Measurements from ENCODE around the gene BRWD1.
A peak's percentile ranks its signal among the peaks of the same experiment; 100 is the strongest.

BRWD1 gene

DNA sequence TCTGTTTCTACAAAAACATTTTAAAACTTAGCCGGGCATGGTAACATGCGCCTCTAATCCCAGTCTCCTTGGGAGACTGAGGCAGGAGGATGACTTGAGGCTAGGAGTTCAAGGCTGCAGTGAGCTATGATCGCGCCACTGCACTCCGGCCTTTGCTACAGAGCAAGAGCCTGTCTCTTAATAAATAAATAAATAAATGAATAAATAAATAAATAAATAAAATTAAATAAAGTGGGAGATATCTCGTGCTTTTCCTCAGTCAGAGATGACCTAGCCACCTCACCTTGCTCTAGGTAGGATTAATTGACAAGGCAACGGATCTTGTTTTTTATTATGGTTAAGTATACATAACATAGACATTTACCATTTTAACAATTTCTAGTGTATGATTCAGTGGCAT, 14.3 kb upstream of the BRWD1 start:
- no peak for DNase-seq (ENCODE audit: low read depth)

DNA sequence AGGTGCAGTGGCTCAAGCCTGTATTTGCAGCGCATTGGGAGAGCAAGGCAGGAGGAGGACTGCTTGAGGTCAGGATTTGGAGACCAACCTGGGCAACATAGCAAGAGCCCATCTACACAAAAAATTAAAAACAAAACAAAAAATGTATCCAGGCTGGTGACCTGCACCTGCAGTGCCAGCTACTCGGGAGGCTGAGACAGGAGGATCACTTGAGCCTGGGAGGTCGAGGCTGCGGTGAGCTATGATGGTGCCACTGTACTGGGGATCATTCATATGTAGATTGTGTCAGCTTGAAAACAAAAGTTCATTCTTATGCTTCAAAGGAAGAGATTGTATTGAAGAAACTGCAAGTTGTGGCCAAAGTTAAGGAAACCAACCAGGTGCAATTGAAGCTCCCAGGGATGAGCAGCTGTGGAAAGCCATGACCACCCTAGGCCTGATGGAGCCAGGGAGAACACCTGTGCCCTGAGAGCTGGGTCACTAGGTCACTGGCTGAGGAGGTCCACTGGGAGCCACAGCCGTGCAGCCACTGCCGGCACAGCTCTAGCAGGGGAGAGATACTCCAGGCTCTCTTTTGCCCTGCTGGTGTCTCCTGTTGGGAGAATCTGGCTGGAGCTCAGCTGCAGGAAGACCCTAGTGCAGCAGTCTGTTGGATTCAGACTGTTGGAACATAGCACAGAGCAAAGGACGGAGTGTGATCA, 13.3 kb upstream of the BRWD1 start:
- DNase-seq (ENCODE audit: low read depth) = no peak

DNA sequence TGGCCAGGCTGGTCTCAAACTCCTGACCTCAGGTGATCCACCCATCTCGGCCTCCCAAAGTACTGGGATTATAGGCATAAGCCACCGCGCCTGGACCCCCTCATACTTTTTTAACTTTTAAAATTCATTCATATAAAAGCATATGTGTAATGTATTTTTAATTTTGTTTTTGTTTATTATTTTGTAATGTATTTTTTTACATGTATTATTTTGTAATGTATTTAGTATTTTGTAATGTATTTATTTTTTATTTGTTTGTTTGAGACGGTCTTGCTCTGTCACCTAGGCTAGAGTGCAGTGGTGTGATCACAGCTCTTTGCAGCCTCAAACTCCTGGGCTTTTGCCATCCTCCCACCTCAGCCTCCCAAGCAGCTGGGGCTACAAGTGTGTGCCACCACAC, 12.0 kb upstream of the BRWD1 start:
- DNase-seq (ENCODE audit: low read depth) = no peak

DNA sequence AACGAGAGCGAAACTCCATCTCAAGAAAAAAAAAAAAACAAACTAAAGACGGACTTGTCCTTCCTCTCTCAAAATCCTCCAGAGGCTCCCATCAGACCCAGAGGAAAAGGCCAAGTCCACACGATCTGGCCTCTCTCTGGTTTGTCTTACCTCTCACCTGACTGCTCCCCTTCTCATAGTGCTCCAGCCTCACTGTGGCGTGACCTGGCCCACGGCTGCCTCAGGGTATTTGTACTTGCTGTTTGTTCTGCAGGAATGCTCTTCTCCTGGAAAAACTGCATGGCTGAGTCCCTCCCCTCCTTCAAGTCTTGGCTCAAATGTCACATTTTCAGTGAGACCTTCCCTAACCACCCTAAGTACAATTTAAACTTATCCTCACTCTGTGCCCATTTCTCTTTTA, 8.0 kb upstream of the BRWD1 start:
- DNase-seq (ENCODE audit: low read depth) = no peak

DNA sequence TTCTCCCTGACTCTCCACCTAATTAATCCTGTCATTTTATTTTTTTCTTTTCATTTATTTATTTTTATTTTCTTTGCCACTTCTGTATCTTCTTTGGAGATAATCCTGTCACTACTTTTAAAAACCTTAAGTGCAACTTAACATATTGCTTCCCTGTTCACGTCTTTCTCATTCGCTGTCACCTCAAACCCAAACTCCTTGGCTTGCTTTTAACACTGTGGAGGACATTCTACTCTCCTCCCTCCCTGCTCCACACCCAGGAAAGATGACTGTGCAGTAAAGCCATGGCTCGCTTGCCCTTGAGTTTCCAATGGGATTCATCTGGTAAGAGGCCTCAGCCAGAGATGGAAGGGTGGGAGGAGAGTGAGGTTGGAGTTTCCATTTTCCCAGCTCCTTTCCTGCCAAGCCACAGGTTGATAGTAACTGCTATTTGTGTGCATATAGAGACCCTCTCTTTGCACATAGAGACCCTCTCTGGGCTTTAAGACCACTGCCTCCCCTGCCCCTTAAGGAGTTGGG, 6.4 kb upstream of the BRWD1 start:
- no peak for DNase-seq (ENCODE audit: low read depth)

DNA sequence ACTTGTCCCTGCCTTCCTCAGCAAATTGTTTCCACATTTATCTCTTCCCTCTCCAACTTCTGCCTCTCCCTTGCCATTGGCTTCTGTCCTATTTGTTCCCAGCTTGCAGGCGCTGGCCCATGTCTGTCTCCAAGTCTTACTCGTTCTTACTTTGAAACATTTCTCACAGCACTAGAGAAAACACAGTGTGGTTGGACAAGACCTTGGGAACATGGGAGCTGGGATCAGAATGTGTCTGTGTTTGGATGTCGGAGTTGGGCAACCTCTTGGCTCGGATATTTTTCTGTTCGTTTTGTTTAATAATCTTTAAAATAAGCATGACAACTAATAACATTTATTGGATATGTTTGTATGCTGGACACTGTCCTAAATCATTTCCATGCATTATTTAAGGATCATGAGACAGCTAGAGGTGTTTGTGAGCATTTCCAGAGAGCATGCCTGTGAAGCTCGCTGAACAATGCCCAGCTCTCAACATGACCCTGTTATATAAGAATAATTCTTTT, 5.9 kb upstream of the BRWD1 start:
- peak; percentile 41 for DNase-seq (ENCODE audit: low read depth)

DNA sequence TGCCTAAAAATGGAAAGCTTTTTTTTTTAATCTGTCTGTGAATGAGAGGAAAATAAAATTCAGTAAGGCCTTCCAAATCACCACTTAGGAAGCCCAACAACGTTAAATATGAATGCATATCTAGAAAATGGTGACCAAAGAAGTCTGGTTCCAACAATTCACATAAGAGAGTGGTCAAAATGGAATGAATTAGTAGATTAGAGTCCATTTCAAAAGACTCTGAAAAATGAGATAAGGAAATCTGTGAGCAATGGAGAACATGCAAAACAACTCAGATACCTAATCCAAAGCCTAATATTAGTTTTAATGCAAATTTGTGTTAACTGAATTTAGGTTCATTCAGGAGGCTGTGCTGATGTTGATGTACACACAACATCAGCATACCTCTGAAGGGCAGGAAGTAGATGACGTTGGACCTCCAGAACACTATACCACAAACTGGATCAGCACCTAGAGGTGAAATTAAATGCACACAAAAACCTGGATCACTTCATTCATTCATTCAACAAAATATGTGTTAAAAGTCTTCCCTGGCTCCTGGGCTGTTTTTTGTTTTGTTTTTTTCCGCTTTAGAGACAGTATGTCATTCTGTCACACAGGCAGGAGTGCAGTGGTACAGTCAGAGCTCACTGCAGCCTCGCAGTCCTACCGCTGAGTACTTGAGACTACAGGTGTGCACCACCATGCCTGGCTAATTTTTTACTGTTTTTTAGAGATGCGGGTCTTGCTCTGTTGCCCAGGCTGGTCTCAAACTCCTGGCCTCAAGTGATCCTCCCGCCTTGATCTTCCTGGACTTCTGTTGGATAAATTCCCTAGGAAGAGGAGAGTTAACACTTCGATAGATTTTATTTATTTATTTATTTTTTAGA, 4.9 kb upstream of the BRWD1 start:
- no peak for DNase-seq (ENCODE audit: low read depth)

DNA sequence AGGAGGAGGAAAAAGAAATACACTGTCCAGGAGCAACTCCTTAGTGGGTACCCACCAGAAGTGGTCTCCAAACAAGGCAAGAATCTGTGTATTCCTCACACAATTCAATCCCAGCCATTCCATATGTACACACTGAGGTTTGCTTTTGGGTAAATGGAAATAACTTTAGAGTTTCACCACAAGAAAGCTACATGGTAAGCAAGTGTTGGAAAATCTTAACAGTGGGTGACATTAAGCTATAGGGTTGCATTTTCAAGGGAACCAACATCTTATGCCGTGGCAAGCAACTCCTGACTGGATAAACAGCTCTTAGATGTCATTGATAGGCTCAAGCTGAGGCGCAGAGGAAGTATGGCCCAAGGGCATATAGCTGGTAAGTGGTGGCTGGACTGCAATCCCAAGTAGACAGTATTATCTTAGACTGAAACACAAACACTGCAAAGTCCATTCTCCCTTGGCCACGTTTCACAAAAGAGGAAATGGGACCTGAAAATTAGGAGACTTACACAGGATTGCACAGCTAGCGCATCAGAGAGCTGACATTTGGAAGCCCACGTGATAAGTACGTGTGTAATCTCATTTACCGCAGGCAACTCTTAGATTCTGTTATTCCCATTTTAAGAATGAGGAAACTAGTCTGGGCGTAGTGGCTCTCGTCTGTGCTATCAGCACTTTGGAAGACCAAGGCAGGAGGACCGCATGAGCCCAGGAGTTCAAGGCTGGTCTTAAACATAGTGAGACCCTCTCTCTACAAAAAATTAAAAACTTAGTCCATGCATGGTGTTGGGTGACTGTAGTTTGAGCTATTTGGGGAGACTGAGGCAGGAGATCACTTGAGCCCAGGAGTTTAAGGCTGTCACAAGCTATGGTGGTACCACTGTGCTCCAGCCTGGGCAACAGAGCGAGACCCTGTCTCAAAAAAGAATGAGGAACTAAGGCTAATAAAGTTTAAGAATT, 4.0 kb upstream of the BRWD1 start:
- DNase-seq (ENCODE audit: low read depth) = no peak

DNA sequence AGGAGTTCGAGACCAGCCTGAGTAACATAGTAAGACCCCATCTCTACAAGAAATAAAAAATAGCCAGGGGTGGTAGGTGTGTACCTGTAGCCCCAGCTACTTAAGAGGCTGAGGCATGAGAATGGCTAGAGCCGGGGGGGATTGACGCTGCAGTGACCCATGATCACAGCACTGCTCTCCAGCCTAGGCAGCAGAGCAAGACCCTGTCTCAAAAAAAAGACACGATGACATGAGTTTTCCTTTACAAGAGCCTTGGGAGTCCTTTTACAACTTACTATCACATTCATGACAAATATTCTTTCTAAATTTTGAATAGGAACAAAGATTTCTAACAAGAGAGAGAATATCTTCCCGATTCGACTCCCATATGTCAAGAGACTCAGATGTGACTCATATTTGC, 3.3 kb upstream of the BRWD1 start:
- no peak for DNase-seq (ENCODE audit: low read depth)

DNA sequence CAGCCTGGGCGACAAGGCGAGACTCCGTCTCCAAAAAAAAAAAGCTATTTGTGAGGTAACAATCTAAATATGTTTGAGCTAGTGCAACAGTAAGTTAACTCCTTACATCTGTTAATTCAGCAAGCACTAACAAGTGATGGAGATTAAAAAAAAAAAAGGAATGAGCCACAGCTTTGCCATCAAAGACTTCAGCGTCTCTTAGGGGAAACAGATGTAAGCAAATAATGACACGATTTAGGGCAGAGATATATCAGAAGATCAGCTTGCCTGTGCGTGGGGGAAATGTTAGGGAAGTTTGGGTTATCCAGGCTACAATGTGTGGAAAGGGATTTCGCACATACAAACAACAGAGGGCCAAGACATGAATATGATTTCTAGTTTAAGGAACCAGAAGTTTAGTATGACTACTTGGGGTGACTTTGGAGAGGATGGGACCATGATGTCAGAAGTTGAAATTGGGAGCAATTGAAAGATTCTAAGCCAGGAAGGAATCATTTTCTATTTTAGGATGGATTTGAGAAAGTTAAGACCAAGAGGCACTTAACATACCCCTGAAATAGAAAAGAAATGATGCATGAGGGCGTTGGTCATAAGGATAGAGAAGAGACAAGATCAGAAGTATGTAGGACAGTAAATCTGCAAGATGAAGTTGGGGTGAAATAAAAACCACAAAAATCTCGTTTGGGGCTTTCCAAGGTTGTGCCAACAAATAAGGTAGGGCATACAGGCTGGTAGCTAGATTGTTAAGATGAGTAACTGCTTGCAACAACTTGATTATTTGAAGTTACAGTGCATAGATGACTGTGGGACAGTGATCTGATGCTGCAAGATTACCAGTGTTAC, 2.4 kb upstream of the BRWD1 start:
- DNase-seq (ENCODE audit: low read depth) = no peak

DNA sequence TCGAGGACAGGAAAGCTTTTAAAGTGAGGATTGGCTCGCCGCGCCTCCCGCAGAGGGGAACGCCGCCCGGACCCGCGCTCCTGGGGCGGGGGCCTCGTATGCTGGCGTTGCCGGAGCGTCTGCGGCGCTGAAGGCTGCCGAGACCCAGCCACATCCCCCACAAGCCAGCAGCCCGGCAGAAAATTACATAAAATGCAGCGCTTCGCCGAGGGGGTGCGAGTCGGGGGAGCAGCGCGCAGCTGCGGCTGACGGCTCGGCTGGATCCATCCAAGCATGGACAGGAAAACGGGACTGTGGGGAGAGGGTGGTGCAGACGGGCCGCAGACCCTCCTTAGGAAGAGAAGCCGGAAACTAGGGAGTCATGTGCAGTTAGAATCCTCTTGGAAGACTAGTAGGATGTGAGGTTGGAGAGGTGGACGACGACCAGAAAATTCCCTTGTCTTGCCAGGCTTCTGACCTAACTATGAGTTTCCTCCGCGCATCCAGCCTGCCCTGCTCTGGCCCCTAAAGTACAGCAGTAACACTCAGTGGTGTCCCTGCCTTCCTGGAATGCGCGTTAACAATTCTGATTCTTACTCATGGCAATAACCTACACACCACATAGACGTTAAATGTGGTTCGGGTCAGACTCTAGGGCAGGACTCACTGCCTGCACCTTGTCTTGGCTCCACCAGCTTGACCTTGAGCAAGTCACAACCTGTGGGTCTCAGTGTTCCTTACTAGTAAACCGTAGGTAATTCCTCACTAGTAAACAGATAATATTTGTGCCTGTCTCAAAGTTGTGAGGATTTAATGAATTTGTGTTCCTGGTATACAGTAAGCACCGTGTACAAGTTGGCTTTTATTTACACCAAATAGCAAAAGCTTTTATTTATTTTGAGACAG, 953 bp upstream of the BRWD1 start:
- DNase-seq (ENCODE audit: low read depth) = no peak

DNA sequence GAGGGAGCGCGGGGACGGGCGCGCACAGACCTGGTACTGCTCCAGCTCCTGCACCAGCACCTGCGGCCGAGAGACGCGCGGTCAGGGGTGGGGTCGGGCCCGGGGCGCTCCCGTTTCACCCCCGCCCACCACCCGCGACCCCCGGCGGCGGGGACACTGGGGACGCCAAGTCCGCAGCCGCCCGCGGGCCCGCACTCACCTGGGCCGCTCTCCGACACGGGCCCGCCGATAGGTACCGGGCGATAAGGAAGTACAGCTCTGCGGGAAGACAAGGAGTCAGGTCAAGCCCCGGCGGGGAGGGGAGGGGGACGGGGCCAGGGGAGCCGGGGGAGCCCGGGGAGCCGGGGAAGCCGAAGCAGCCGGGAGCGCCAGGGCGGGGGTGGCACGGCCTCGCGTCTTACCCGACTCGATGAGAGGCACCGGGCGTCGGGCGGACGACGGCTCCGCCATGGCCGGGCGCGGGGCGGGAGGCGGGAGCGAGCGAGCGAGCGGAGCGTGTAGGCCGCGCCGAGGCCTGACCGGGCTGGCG, 326 bp downstream of the BRWD1 start:
- DNase-seq (ENCODE audit: low read depth) = no peak

DNA sequence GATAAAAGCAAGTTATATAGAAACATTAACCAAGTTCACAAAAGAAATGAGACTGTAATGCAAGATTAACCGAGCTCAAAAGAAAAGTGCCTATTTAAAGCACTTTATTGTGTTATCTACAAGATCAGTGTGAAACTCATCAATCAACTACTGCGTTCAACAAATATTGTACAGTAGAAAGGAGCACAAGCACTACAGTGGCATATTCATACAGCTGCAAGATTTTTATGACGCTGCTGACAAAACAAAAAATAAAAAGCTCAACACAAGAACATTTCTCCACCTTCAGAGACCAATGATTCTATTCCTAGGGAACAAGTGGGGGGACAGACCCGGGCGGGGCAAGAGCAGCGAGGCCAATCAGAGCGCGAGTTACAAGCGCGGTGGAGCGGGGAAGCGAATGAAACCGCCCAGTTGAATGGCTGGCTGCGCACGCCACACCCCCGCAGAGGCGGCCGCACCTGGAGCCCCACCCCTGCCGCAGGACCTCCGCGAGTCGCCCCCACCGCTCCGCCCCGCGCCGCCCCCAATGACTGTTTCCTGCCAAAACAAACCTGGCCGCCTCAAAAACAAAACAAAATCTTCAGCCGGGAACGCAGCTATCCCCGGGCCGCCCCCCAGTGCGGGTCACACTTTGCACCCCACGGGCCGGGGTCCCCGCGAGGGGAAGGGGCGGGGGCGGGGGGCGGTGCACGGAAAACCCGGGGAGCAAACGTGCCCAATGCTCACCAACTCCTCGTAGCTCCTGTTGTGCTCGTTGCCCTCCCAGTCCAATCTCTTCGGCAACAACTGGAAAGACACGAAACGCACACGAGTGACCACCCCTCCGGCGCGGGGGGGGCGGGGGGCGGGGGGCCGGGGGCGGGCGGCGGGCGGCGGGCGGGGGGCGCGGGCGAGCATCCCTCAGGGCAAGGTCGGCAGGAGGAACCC, 1.1 kb downstream of the BRWD1 start:
- peak; percentile 46 for DNase-seq (ENCODE audit: low read depth)

DNA sequence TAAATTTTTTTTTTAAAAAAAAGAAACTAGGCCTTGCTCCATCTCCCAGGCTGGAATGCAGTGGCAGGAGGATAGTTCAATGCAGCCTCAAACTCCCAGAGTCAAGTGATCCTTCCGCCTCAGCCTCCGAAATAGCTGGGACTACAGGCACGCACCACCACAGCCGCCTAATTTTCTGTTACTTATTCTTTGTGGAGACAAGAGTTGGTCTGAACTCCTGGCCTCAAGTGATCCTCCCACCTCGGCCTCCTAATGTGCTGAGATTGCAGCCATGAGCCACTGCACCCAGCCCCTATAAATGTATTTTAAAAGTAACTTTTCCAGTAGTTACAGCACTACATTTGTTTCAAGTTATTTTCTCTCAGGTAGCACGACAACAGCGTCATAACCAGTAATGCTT, 2.3 kb downstream of the BRWD1 start:
- DNase-seq (ENCODE audit: low read depth) = no peak

DNA sequence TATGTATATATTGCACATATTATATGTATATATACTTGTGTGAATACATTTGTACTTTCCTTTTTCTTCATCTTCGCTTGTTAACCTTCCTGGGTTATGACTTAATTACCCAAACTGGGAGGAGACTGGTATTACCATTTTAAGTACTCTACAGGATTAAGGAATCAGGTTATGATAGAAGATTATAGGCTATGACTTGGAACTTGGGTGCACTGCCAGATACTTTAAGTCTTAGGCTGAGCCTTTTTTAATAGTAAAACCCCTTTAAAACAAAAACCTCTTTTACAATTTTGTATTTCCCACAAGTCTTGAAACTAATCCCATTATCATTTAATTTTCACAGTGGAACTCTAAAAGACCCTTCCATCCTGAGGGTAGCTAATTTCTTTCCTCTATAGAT, 6.0 kb downstream of the BRWD1 start:
- no peak for DNase-seq (ENCODE audit: low read depth)

DNA sequence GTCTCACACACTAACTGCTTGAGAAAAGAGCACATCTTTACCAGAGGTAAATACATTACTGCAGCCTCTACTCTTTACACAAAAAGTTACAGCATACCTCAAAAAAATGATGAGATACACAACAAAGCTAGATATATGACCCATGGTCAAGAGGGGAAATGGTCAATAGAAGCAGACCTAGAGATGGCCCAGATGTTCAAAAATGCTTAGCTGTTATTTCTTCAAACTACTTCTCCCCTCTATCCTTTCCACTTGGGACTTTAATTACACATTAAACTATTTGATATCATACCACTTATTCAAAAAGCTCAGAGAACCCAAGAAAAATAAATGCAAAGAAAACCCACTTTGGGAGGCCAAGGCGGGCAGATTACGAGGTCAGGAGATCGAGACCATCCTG, 12.8 kb downstream of the BRWD1 start:
- DNase-seq (ENCODE audit: low read depth) = no peak

DNA sequence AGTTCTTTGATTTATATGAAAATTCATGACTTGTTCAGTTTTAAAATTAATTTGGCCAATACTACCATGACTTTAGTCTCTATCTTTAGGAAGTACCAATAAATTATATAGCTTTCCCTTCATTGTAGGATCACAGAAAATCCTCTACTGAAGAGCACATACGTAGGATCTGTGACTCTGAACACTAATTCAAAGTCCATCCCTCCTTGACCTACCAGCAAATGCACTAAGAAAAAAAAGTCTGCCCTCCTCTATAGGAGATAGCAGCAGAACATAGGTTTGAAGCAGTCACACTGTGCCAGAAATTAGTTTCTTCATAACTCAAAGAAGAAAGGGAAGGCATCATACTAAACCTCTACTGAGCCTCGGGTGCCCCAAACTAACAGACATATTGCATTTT, 16.5 kb downstream of the BRWD1 start:
- DNase-seq (ENCODE audit: low read depth) = no peak

DNA sequence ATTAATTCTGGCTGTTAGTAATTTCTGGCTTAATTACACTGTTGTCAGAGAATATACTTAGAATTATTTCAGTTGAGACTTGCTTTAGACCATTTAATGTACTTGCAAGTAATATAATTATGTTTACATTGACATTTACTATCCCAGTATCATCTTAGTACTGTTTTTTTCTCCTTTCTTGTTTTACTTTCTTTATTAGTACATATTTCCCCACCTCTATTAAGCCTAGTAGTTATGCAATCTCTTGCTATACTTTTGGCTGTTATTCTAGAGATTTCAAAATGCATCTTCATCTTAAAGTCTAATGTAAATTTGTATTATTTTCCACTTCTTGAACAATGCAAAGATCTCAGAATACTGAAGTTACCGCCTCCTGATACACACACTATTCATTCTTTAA, 24.4 kb downstream of the BRWD1 start:
- no peak for DNase-seq (ENCODE audit: low read depth)

DNA sequence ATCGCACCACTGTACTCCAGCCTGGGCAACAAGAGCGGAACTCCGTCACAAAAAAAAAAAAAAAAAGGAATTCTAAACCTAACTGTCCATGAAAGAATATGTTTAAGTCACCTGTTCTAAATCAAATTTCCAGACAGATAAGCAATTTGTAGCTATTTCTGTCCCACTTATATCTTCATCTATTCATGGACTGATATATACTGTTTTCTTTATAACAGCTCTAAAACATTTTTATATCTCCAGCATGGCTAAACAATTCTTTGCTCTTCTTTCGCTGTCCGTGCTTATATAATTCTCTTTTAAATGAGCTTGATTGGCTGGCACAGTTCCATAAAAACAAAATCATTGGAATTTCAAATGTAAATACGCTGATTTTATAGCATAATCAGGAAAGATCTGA, 30.5 kb downstream of the BRWD1 start:
- no peak for DNase-seq (ENCODE audit: low read depth)

Measured in GM04503 (cell line).